Trophoblast cell (in vitro differentiated cells and primary cell): ENCODE results near the gene ARHGAP42.
"Not testable (repeated sequence)": the region's sequence is repeated elsewhere in the genome, so short reads cannot be mapped to it uniquely, and the experiment has no call there.

Experiments used
- DNase-seq, 2 donors: peaks; one replicate each; pipeline ENCODE4 v3.0.0-alpha.2; 2016
- H2AFZ ChIP-seq: 2 replicates; pipeline ENCODE4 v1.6.1; 2013; ENCODE audit warnings: low read length, moderate library complexity, mild to moderate bottlenecking; ENCODE audit not compliant: insufficient read depth, poor library complexity
- H2AK5ac ChIP-seq: 2 replicates; pipeline ENCODE4 v1.6.1; 2013; ENCODE audit warnings: mild to moderate bottlenecking, low read length
- H2BK120ac ChIP-seq: 2 replicates; pipeline ENCODE4 v1.6.1; 2013; ENCODE audit warnings: low read length, mild to moderate bottlenecking, moderate library complexity; ENCODE audit not compliant: insufficient read depth, poor library complexity
- H2BK12ac ChIP-seq: 2 replicates; pipeline ENCODE4 v1.6.1; 2013; ENCODE audit warnings: mild to moderate bottlenecking, low read length, moderate library complexity
- H2BK5ac ChIP-seq: 2 replicates; pipeline ENCODE4 v1.6.1; 2013; ENCODE audit warnings: low read length, low read depth, moderate library complexity, mild to moderate bottlenecking; ENCODE audit not compliant: poor library complexity
- H3K14ac ChIP-seq: 2 replicates; pipeline ENCODE4 v1.6.1; 2013; ENCODE audit warnings: mild to moderate bottlenecking, low read length
- H3K18ac ChIP-seq: 2 replicates; pipeline ENCODE4 v1.6.1; 2013; ENCODE audit warnings: mild to moderate bottlenecking, low read length
- H3K23ac ChIP-seq: 2 replicates; pipeline ENCODE4 v1.6.1; 2013; ENCODE audit warnings: low read length
- H3K27ac ChIP-seq: 2 replicates; pipeline ENCODE4 v1.5.1; 2013; ENCODE audit warnings: low read depth, mild to moderate bottlenecking, inconsistent platforms, low read length, moderate library complexity
- H3K27me3 ChIP-seq: 2 replicates; pipeline ENCODE4 v1.6.1; 2013; ENCODE audit warnings: inconsistent platforms, mild to moderate bottlenecking, low read length, moderate library complexity; ENCODE audit not compliant: insufficient read depth
- H3K36me3 ChIP-seq, 2 experiments: 1 replicate in 1 of 2; 2 replicates in 1 of 2; pipeline ENCODE4 v1.6.1; 2013; ENCODE audit warnings: low read length in 2 of 2, mild to moderate bottlenecking in 2 of 2, moderate library complexity in 1 of 2; ENCODE audit not compliant: insufficient read depth in 2 of 2, control insufficient read depth in 1 of 2
- H3K4ac ChIP-seq: 2 replicates; pipeline ENCODE4 v1.6.1; 2013; ENCODE audit warnings: low read depth, mild to moderate bottlenecking, low read length, moderate library complexity
- H3K4me1 ChIP-seq, 2 experiments: 1 replicate in 1 of 2; 2 replicates in 1 of 2; pipeline ENCODE4 v1.6.1; 2013; ENCODE audit warnings: low read length in 2 of 2, mild to moderate bottlenecking in 2 of 2, moderate library complexity in 1 of 2; ENCODE audit not compliant: insufficient read depth in 2 of 2, control insufficient read depth in 1 of 2
- H3K4me2 ChIP-seq: 2 replicates; pipeline ENCODE4 v1.6.1; 2013; ENCODE audit warnings: inconsistent platforms, mild to moderate bottlenecking, low read length, moderate library complexity
- H3K4me3 ChIP-seq: 2 replicates; pipeline ENCODE4 v1.5.1; 2013; ENCODE audit warnings: mild to moderate bottlenecking, low read depth, low read length, inconsistent platforms
- H3K79me1 ChIP-seq: one replicate; pipeline ENCODE4 v1.6.1; 2013; ENCODE audit warnings: low read length
- H3K79me2 ChIP-seq: 2 replicates; pipeline ENCODE4 v1.6.1; 2013; ENCODE audit warnings: low read length, mild to moderate bottlenecking; ENCODE audit not compliant: control insufficient read depth, insufficient read depth, poor library complexity
- H3K9ac ChIP-seq: 2 replicates; pipeline ENCODE4 v1.6.1; 2013; ENCODE audit warnings: mild to moderate bottlenecking, low read length
- H3K9me3 ChIP-seq: 2 replicates; pipeline ENCODE4 v1.6.1; 2013; ENCODE audit warnings: low read depth, mild to moderate bottlenecking, control low read depth, inconsistent platforms, low read length; ENCODE audit not compliant: insufficient read depth
- H4K12ac ChIP-seq: 2 replicates; pipeline ENCODE4 v1.6.1; 2013; ENCODE audit warnings: low read depth, mild to moderate bottlenecking, low read length, moderate library complexity
- H4K8ac ChIP-seq: 2 replicates; pipeline ENCODE4 v1.6.1; 2013; ENCODE audit warnings: low read depth, mild to moderate bottlenecking, low read length, moderate library complexity
- H4K91ac ChIP-seq: one replicate; pipeline ENCODE4 v1.6.1; 2013; ENCODE audit warnings: low read depth, mild to moderate bottlenecking, low read length, moderate library complexity
- WGBS: extraction: QIAGEN DNeasy Blood & Tissue Kit; methylation state at CpG from one replicate; pipeline ENCODE4 v1.1.7; 2013; ENCODE audit warnings: missing lambda C conversion rate; ENCODE audit not compliant: insufficient read length, insufficient coverage; ENCODE audit errors: extremely low coverage; 5-methylcytosine and 5-hydroxymethylcytosine counted together

ARHGAP42 gene

DNA sequence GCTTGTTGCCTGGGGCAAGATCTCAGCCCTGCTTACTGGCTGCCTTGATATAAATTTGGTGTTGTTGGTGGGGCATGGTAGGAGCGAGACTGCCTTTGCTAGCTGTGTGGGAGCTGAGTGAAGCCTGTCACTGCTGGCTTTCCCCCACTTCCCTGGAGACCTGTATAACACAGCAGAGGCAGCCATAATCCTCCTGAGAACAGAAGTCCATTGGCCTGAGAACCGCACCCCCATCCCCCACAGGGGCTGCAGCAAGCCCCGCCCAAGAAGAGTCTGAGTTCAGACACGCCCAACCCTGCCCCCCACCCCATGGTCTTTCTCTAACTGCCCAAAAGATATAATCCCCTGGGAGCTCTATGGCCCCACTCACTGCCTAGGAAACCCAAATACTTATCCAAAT is 39.2 kb upstream of the ARHGAP42 start:
- no peak overlapping the region for H2BK5ac ChIP-seq

DNA sequence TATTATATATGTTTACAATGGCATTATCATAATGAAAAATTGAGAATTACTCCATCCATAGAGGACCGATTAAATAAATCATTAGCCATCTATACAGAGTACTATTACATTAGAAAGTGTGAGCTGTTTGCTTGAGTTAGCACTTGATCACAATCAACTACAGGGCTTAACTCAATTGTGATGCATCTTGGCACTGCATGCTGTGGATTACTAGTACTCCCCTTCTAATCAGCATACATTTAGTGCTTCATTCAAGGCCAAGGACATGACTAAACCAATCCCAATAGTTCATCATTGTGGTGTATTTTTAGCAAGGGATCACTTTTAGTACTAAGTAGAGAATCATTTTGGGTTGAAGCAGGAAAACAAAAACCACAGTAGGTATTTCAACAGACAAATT is 23.5 kb upstream of the ARHGAP42 start:
- no peak overlapping the region for H4K12ac ChIP-seq
- no peaks in the 10 kb centered on the region for H3K27me3 ChIP-seq
- H3K27ac ChIP-seq: no peak overlapping the region
- H3K23ac ChIP-seq: no peak overlapping the region
- H4K8ac ChIP-seq: no peak overlapping the region
- no peak overlapping the region for H2BK5ac ChIP-seq
- H3K4me2 ChIP-seq: no peak overlapping the region
- no peak overlapping the region for H3K18ac ChIP-seq
- WGBS: no CpG with 5 or more reads among the region's 1 CpG
- no peak for DNase-seq
- H2BK120ac ChIP-seq: no peak overlapping the region
- no peaks in the 10 kb centered on the region for H3K79me1 ChIP-seq
- H3K9me3 ChIP-seq: no peaks in the 10 kb centered on the region
- no peak overlapping the region for H3K9ac ChIP-seq
- H3K79me2 ChIP-seq: no peaks in the 10 kb centered on the region
- no peak overlapping the region for H4K91ac ChIP-seq
- no peaks in the 10 kb centered on the region for H3K4me1 ChIP-seq
- H2BK12ac ChIP-seq: no peak overlapping the region
- H3K14ac ChIP-seq: no peak overlapping the region
- H3K4me3 ChIP-seq: no peak overlapping the region
- no peak overlapping the region for H2AFZ ChIP-seq
- H3K4ac ChIP-seq: no peak overlapping the region
- H3K36me3 ChIP-seq: no peaks in the 10 kb centered on the region
- no peak overlapping the region for H2AK5ac ChIP-seq

More for the DNA sequence above, 39.2 kb upstream of the ARHGAP42 start:
- H4K12ac ChIP-seq: no peak overlapping the region
- no peak overlapping the region for H2AFZ ChIP-seq
- H3K14ac ChIP-seq: no peak overlapping the region
- no peaks in the 10 kb centered on the region for H3K79me2 ChIP-seq
- H3K4me3 ChIP-seq: no peak overlapping the region
- WGBS: no CpG with 5 or more reads among the region's 4 CpGs
- H3K18ac ChIP-seq: no peak overlapping the region
- no peak overlapping the region for H3K23ac ChIP-seq
- no peaks in the 10 kb centered on the region for H3K79me1 ChIP-seq
- peaks cover 3% of the 10 kb centered on the region in 2 experiments for H3K4me1 ChIP-seq
- H3K9ac ChIP-seq: no peak overlapping the region
- no peak overlapping the region for H3K4me2 ChIP-seq
- no peak overlapping the region for H4K8ac ChIP-seq
- H3K27ac ChIP-seq: no peak overlapping the region
- H2AK5ac ChIP-seq: no peak overlapping the region
- no peak overlapping the region for H2BK120ac ChIP-seq
- peak in 1 of 2 donors; percentile 32 for DNase-seq
- H3K4ac ChIP-seq: no peak overlapping the region
- no peaks in the 10 kb centered on the region for H3K27me3 ChIP-seq
- H4K91ac ChIP-seq: no peak overlapping the region
- H3K36me3 ChIP-seq: no peaks in the 10 kb centered on the region
- H2BK12ac ChIP-seq: no peak overlapping the region
- H3K9me3 ChIP-seq: no peaks in the 10 kb centered on the region

GRCh38 chr11:100663996-100664395 is 23.1 kb upstream of the ARHGAP42 start:
- Histone ChIP-seq H4K12ac (no peak overlapping the region), H4K8ac (no peak overlapping the region), H2AK5ac (no peak overlapping the region), H3K27me3 (no peaks in the 10 kb centered on the region), H2AFZ (no peak overlapping the region), H3K27ac (no peak overlapping the region), H3K79me1 (no peaks in the 10 kb centered on the region), H3K23ac (no peak overlapping the region), H2BK120ac (no peak overlapping the region), H3K4ac (no peak overlapping the region), H3K14ac (no peak overlapping the region), H3K36me3 (no peaks in the 10 kb centered on the region), H3K79me2 (no peaks in the 10 kb centered on the region), H3K4me2 (no peak overlapping the region), H4K91ac (no peak overlapping the region), H3K9me3 (no peaks in the 10 kb centered on the region), H3K4me3 (no peak overlapping the region), H2BK5ac (no peak overlapping the region), H2BK12ac (no peak overlapping the region), H3K9ac (no peak overlapping the region), H3K4me1 (no peaks in the 10 kb centered on the region), H3K18ac (no peak overlapping the region)
- DNase-seq: no peak
- WGBS: no CpG with 5 or more reads among the region's 4 CpGs

GRCh38 chr11:100666816-100667215 is 20.3 kb upstream of the ARHGAP42 start:
- H3K79me2 ChIP-seq, H2BK12ac ChIP-seq, H3K36me3 ChIP-seq, H3K4ac ChIP-seq, H2BK5ac ChIP-seq, H4K8ac ChIP-seq, H2BK120ac ChIP-seq, H3K9me3 ChIP-seq, H3K18ac ChIP-seq, H3K4me1 ChIP-seq, H4K12ac ChIP-seq, DNase-seq, H3K14ac ChIP-seq, H3K79me1 ChIP-seq, H4K91ac ChIP-seq, H2AFZ ChIP-seq, H3K4me3 ChIP-seq, H3K27me3 ChIP-seq, H3K23ac ChIP-seq, H3K9ac ChIP-seq, H3K4me2 ChIP-seq, H3K27ac ChIP-seq, H2AK5ac ChIP-seq: not testable (repeated sequence)
- no CpG with 5 or more reads among the region's 3 CpGs for WGBS
